Stimulated activated CD8-positive, alpha-beta memory T cell treated with anti-CD3 and anti-CD28 coated beads, Interleukin-4, amount 100 ng/mL, for 4 hours (primary cell): ENCODE results near the gene BTNL2.
"Not testable (repeated sequence)": the region's sequence is repeated elsewhere in the genome, so short reads cannot be mapped to it uniquely, and the experiment has no call there.

ENCODE experiments used
- DNase-seq, 2 donors: peaks; one replicate each; pipeline ENCODE4 v3.0.0-alpha.2; 2020; ENCODE audit warnings: low read depth in 2 of 2, low spot score in 1 of 2

The BTNL2 gene, protein sequence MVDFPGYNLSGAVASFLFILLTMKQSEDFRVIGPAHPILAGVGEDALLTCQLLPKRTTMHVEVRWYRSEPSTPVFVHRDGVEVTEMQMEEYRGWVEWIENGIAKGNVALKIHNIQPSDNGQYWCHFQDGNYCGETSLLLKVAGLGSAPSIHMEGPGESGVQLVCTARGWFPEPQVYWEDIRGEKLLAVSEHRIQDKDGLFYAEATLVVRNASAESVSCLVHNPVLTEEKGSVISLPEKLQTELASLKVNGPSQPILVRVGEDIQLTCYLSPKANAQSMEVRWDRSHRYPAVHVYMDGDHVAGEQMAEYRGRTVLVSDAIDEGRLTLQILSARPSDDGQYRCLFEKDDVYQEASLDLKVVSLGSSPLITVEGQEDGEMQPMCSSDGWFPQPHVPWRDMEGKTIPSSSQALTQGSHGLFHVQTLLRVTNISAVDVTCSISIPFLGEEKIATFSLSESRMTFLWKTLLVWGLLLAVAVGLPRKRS

GRCh38 chr6:32406857-32407256 is at the start of gene BTNL2:
BTNL2 (minus strand) TSS chr6:32407181; CDS start chr6:32407123, 58 bp downstream.
- DNase-seq: no peak

- no peak for DNase-seq
Observed at GRCh38 chr6:32449088-32449736, 42.2 kb upstream of the BTNL2 start.

DNA sequence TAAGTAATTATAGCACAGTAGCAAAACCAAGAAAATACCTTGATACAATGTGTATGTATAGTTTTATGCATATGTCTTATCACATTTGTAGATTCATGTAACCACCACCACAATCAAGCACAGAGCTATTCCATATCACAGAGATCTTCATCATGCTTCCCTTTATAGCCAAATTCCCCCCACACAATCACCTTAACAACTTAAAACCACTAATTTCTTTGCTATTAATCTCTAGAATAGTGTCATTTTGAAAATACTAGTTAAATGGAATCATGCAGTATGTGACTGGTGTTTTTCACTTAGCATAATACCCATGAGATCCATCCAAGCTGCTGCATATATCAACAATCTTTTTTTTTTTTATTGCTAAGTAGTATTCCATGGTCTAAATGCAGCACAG is 41.0 kb upstream of the BTNL2 start:
- DNase-seq: no peak

DNA sequence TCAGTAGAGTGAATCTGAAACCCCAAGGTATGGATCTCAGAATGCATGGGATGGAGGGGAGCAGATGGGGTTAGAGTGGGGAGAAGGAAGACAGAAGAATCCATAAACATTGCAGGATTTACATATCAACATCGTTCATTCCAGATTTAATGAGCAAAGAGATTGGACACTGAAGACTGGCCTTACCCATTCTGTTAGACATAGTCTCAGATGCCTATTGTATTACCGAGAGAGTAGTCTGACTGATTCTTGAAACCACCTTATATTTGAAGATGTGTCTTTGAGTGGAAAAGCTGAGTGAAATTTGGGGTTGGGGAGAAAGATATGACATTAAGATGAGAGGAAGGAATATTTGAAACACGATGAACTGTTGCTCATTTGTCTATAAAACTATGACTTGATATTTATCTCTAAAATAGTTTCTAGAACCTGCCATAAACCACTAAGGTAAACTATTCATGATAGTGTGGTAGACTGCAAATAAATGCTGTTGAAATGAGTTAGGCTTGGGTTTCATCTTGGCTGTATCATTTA is 38.4 kb upstream of the BTNL2 start:
- DNase-seq: no peak

DNA sequence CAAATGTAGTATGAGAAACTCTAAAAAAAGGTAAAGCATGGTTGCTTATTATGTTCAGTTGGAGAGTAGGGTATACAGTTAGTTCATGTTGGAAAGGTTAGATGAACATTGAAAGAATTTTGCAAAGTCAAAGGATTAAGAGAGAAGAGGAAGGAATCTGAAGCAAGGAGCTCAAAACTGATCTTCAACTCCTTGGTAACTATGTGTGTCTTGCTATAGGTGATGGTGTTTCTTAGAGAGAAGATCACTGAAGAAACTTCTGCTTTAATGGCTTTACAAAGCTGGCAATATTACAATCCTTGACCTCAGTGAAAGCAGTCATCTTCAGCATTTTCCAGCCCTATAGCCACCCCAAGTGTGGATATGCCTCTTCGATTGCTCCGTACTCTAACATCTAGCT is 37.5 kb upstream of the BTNL2 start:
- no peak for DNase-seq

GRCh38 chr6:32442977-32443552 is 36.1 kb upstream of the BTNL2 start:
- no peak for DNase-seq

GRCh38 chr6:32442243-32442667 is 35.3 kb upstream of the BTNL2 start:
- no peak for DNase-seq

DNA sequence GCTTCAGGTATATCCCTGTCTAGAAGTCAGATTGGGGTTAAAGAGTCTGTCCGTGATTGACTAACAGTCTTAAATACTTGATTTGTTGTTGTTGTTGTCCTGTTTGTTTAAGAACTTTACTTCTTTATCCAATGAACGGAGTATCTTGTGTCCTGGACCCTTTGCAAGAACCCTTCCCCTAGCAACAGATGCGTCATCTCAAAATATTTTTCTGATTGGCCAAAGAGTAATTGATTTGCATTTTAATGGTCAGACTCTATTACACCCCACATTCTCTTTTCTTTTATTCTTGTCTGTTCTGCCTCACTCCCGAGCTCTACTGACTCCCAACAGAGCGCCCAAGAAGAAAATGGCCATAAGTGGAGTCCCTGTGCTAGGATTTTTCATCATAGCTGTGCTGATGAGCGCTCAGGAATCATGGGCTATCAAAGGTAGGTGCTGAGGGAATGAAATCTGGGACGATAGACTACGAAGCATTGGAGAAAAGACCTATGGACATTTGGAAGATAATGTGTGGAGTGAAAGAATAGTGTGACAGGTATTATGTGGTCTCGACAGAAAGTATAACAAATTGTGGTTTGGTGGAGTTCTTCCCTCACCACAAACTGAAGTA is 32.7 kb upstream of the BTNL2 start, which contains the start of gene HLA-DRA:
HLA-DRA (plus strand) TSS at position 286 of the 613 bp plus-strand sequence; CDS start at position 350, 64 bp downstream.
- no peak for DNase-seq

DNA sequence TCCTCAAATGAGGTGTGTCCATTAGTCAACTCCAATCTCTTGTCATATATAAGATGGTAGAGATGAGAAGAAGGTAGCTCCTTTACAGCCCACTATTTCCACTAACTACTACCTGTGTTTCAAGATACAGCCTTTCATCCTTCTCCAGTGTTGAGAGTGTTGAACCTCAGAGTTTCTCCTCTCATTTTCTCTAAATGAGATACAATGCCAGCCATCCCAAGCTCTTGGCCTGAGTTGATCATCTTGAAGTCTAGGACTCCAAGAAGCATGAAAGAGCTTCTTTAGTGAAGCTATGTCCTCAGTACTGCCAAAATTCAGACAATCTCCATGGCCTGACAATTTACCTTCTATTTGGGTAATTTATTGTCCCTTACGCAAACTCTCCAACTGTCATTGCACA is 32.2 kb upstream of the BTNL2 start:
- DNase-seq: no peak

DNA sequence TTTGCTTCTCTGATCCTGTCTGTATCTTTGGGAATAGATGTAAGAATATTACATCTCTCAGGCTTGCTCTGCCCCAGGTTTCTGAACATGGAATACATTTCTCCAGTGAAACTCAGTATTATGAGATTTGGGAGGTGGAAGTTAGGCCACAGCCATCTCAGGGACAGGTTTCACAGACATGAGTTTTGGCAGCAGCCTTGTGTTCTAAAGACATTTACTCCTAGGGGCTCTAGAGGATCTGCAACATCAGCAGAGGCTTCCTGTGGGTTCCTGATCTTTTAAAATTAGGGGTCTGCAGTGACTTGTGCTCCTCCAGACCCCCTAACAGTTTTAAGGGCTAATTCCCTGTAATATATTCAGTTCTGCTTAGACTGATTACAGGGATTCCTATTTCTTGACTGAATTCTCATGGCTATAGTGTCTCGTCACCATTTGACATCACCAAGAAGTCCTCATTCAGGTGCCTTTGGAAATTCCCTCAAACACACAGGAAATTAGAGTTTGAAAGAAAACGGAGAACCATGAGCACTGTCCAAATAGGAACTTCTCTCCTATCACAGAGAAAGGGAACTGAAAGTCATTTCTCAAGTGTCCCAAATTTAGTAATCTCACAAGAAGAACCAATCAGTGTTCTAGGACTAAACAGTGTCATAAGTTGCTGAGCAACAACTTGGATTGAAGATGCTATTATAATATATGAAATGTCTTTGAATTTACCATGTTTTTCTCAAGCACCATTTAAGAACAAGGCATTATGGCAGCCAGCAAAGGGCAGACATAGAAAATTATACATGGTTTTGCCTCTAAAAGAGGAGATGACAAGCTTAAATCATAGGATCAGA is 30.2 kb upstream of the BTNL2 start:
- DNase-seq: no peak

DNA sequence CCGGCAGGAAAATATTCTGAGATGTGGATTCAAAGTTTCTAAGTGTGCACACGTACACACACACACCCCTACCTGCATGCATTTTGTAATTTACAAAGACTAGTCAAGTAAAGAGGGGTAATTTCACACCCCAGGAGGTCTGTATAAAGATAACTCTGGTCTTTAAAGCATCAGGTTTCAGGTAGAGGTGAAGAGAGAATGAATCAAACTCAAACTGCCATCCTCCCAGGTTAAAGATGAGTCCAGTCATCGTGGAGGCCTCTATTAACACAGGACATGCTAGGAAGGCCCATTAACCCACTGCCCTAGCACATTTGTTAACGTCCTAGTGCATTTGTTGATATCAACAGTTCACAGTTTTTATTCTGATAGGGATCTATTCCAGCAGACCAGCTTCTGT is 29.2 kb upstream of the BTNL2 start:
- DNase-seq: no peak

DNA sequence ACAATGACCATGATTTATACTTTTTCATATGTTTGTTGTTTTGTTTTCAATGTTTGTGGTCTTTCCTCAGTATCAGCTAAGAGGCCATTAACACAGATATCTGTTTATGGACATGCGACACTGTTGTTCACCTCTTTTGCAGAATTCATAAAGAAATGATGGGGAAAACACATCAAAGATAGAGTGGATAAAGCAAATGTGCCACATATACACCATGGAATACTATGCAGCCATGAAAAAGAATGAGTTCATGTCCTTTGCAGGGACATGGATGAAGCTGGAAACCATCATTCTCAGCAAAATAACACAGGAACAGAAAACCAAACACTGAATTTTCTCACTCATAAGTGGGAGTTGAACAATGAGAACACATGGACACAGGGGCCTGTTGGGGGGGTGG is 27.0 kb upstream of the BTNL2 start:
- DNase-seq: not testable (repeated sequence)

- no peak for DNase-seq
Observed at GRCh38 chr6:32432050-32432450, 25.1 kb upstream of the BTNL2 start.

DNA sequence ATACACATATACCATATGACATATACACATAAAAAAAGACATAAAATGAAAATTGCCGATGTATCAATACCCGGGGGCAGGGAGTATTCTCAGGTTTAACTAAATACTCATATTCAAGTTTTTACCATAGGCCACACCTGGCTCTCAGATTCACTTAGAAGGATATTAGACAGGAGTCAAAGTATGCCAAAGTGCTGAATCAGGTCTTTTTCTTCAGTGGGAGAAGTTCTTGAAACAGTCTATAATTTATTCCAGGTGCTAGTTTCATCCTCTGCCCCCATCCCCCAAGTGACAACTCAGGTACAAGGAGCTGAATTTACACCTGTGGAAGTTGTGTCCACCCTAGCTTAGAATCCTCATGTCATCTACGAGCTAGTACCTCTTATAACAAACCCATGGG is 24.2 kb upstream of the BTNL2 start:
- DNase-seq: no peak

- no peak for DNase-seq
Observed at GRCh38 chr6:32430179-32430578, 23.2 kb upstream of the BTNL2 start.

DNA sequence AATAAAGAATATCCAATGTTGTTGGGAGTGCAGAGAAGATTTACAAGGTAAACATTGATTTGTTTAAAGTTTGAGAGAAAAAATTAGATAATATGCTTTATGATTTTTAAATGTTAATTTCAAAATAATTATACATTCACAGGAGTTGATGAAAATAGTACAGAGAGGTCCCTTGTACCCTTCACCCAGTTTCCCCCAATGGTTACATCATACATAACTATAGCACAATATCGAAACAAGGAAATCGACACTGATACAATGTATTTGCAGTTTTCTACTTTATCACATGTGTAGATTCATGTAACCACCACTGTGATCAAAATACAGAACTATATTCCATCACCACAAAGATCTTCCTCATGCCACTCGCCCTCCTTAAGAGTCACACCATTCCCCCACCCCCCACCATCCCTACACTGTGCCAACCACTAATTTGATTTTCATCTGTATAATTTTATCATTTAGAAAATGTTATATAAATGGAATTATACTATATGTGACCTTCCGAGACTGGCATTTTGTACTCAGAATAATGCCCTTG is 21.0 kb upstream of the BTNL2 start:
- no peak for DNase-seq

- DNase-seq: no peak
Observed at GRCh38 chr6:32427218-32427617, 20.2 kb upstream of the BTNL2 start.

- no peak for DNase-seq
Observed at GRCh38 chr6:32426338-32426737, 19.4 kb upstream of the BTNL2 start.

GRCh38 chr6:32424589-32425300 is 17.8 kb upstream of the BTNL2 start:
- no peak for DNase-seq

- DNase-seq: no peak
Observed at GRCh38 chr6:32416036-32416435, 9.1 kb upstream of the BTNL2 start.
